DOHH2 (cell line): ENCODE results near the gene ADGRL3.

Experiments used
- CTCF ChIP-seq: fragments of 200-600 bp; sonication (generic); IDR thresholded peaks from one replicate; pipeline ENCODE4 v1.5.1; 2014; ENCODE audit warnings: antibody characterized with exemption, mild to moderate bottlenecking, low read depth, low read length; ENCODE audit not compliant: poor library complexity, severe bottlenecking
- EZH2phosphoT487 ChIP-seq: fragments of 200-600 bp; sonication (generic); IDR thresholded peaks from 2 replicates; pipeline ENCODE4 v1.6.1; 2017; ENCODE audit warnings: borderline replicate concordance, mild to moderate bottlenecking, antibody characterized with exemption, low read length, moderate library complexity, mixed read lengths

- TF ChIP-seq CTCF (no peak), EZH2phosphoT487 (no peak)
Observed at GRCh38 chr4:61785761-61786160, 585.6 kb downstream of the ADGRL3 start.
